Measurements from ENCODE around the gene LRRC1.

Gene LRRC1

GRCh38 chr6:53898026-53898795 lies 103.4 kb downstream of the LRRC1 start:
- no peak overlapping the region for H3K4me3 Mint-ChIP-seq
- no peak overlapping the region for H3K27ac Mint-ChIP-seq

GRCh38 chr6:53899512-53899911 lies 104.7 kb downstream of the LRRC1 start:
- no peaks in the 10 kb centered on the region for H3K9me3 Mint-ChIP-seq
- no peak for ATAC-seq
- H3K36me3 Mint-ChIP-seq: peaks cover 51% of the 10 kb centered on the region
- H3K4me1 Mint-ChIP-seq: peaks cover 4% of the 10 kb centered on the region
- no peaks in the 10 kb centered on the region for H3K27me3 Mint-ChIP-seq
- H3K4me3 Mint-ChIP-seq: no peak overlapping the region
- no peak overlapping the region for H3K27ac Mint-ChIP-seq

More at GRCh38 chr6:53898026-53898795, 103.4 kb downstream of the LRRC1 start:
- H3K9me3 Mint-ChIP-seq: no peaks in the 10 kb centered on the region
- ATAC-seq: no peak
- H3K36me3 Mint-ChIP-seq: peaks cover 38% of the 10 kb centered on the region
- peaks cover 4% of the 10 kb centered on the region for H3K4me1 Mint-ChIP-seq
- no peaks in the 10 kb centered on the region for H3K27me3 Mint-ChIP-seq

GRCh38 chr6:53903357-53903756 lies 108.6 kb downstream of the LRRC1 start:
- no peaks in the 10 kb centered on the region for H3K4me1 Mint-ChIP-seq
- H3K9me3 Mint-ChIP-seq: no peaks in the 10 kb centered on the region
- no peak overlapping the region for H3K27ac Mint-ChIP-seq
- H3K27me3 Mint-ChIP-seq: no peaks in the 10 kb centered on the region
- no peak overlapping the region for H3K4me3 Mint-ChIP-seq
- H3K36me3 Mint-ChIP-seq: peaks cover 60% of the 10 kb centered on the region
- no peak for ATAC-seq

- Mint-ChIP-seq H3K36me3 (peaks cover 56% of the 10 kb centered on the region), H3K27me3 (no peaks in the 10 kb centered on the region), H3K4me1 (no peaks in the 10 kb centered on the region), H3K27ac (no peak overlapping the region), H3K9me3 (no peaks in the 10 kb centered on the region), H3K4me3 (no peak overlapping the region)
- no peak for ATAC-seq
Measured at GRCh38 chr6:53906103-53906502, 111.3 kb downstream of the LRRC1 start.

GRCh38 chr6:53906842-53907241 lies 112.0 kb downstream of the LRRC1 start:
- no peak overlapping the region for H3K4me3 Mint-ChIP-seq
- no peak overlapping the region for H3K27ac Mint-ChIP-seq
- H3K9me3 Mint-ChIP-seq: no peaks in the 10 kb centered on the region
- no peaks in the 10 kb centered on the region for H3K4me1 Mint-ChIP-seq
- H3K36me3 Mint-ChIP-seq: peaks cover 54% of the 10 kb centered on the region
- ATAC-seq: no peak
- H3K27me3 Mint-ChIP-seq: no peaks in the 10 kb centered on the region

- Mint-ChIP-seq H3K9me3 (no peaks in the 10 kb centered on the region), H3K4me3 (no peak overlapping the region), H3K4me1 (no peaks in the 10 kb centered on the region), H3K27ac (no peak overlapping the region), H3K36me3 (peaks cover 45% of the 10 kb centered on the region), H3K27me3 (no peaks in the 10 kb centered on the region)
- no peak for ATAC-seq
Measured at GRCh38 chr6:53910834-53911233, 116.0 kb downstream of the LRRC1 start.

GRCh38 chr6:53912661-53913060 lies 117.9 kb downstream of the LRRC1 start:
- ATAC-seq: no peak
- Mint-ChIP-seq H3K9me3 (no peaks in the 10 kb centered on the region), H3K4me1 (no peaks in the 10 kb centered on the region), H3K36me3 (peaks cover 33% of the 10 kb centered on the region), H3K27me3 (no peaks in the 10 kb centered on the region), H3K4me3 (no peak overlapping the region), H3K27ac (no peak overlapping the region)

GRCh38 chr6:53913286-53913685 lies 118.5 kb downstream of the LRRC1 start:
- Mint-ChIP-seq H3K27me3 (no peaks in the 10 kb centered on the region), H3K27ac (no peak overlapping the region), H3K36me3 (peaks cover 33% of the 10 kb centered on the region), H3K9me3 (no peaks in the 10 kb centered on the region), H3K4me1 (no peaks in the 10 kb centered on the region), H3K4me3 (no peak overlapping the region)
- ATAC-seq: no peak

- Mint-ChIP-seq H3K4me3 (no peak overlapping the region), H3K9me3 (no peaks in the 10 kb centered on the region), H3K4me1 (no peaks in the 10 kb centered on the region), H3K27me3 (no peaks in the 10 kb centered on the region), H3K36me3 (peaks cover 37% of the 10 kb centered on the region), H3K27ac (no peak overlapping the region)
- no peak for ATAC-seq
Measured at GRCh38 chr6:53915026-53915691, 120.4 kb downstream of the LRRC1 start.

GRCh38 chr6:53916804-53917463 lies 122.1 kb downstream of the LRRC1 start:
- no peak for ATAC-seq

GRCh38 chr6:53917464-53917842 lies 122.6 kb downstream of the LRRC1 start:
- H3K4me1 Mint-ChIP-seq: no peaks in the 10 kb centered on the region

More at GRCh38 chr6:53916804-53917463, 122.1 kb downstream of the LRRC1 start:
- Mint-ChIP-seq H3K9me3 (no peaks in the 10 kb centered on the region), H3K36me3 (peaks cover 49% of the 10 kb centered on the region), H3K27me3 (no peaks in the 10 kb centered on the region), H3K27ac (no peak overlapping the region), H3K4me3 (no peak overlapping the region), H3K4me1 (no peaks in the 10 kb centered on the region)

GRCh38 chr6:53918854-53919510 lies 124.2 kb downstream of the LRRC1 start:
- no peak for ATAC-seq
- Mint-ChIP-seq H3K27me3 (no peaks in the 10 kb centered on the region), H3K27ac (no peak overlapping the region), H3K36me3 (peaks cover 48% of the 10 kb centered on the region), H3K4me1 (no peaks in the 10 kb centered on the region), H3K4me3 (no peak overlapping the region), H3K9me3 (no peaks in the 10 kb centered on the region)

More at GRCh38 chr6:53917464-53917842, 122.6 kb downstream of the LRRC1 start:
- no peak overlapping the region for H3K27ac Mint-ChIP-seq
- H3K27me3 Mint-ChIP-seq: no peaks in the 10 kb centered on the region
- no peak overlapping the region for H3K4me3 Mint-ChIP-seq
- no peak for ATAC-seq
- H3K36me3 Mint-ChIP-seq: peaks cover 47% of the 10 kb centered on the region
- no peaks in the 10 kb centered on the region for H3K9me3 Mint-ChIP-seq

- Mint-ChIP-seq H3K4me1 (no peaks in the 10 kb centered on the region), H3K4me3 (no peak overlapping the region), H3K9me3 (no peaks in the 10 kb centered on the region), H3K27me3 (no peaks in the 10 kb centered on the region), H3K36me3 (peaks cover 38% of the 10 kb centered on the region), H3K27ac (no peak overlapping the region)
- no peak for ATAC-seq
Measured at GRCh38 chr6:53919881-53920360, 125.1 kb downstream of the LRRC1 start.

- H3K4me3 Mint-ChIP-seq: no peak overlapping the region
- H3K4me1 Mint-ChIP-seq: no peaks in the 10 kb centered on the region
- no peak overlapping the region for H3K27ac Mint-ChIP-seq
- no peaks in the 10 kb centered on the region for H3K9me3 Mint-ChIP-seq
- no peaks in the 10 kb centered on the region for H3K27me3 Mint-ChIP-seq
- ATAC-seq: no peak
- peaks cover 36% of the 10 kb centered on the region for H3K36me3 Mint-ChIP-seq
Measured at GRCh38 chr6:53920881-53921280, 126.1 kb downstream of the LRRC1 start.

- H3K4me3 Mint-ChIP-seq: no peak overlapping the region
- no peaks in the 10 kb centered on the region for H3K9me3 Mint-ChIP-seq
- H3K4me1 Mint-ChIP-seq: no peaks in the 10 kb centered on the region
- no peak for ATAC-seq
- no peak overlapping the region for H3K27ac Mint-ChIP-seq
- peaks cover 36% of the 10 kb centered on the region for H3K36me3 Mint-ChIP-seq
- no peaks in the 10 kb centered on the region for H3K27me3 Mint-ChIP-seq
Measured at GRCh38 chr6:53921639-53922038, 126.8 kb downstream of the LRRC1 start.

Data from stimulated activated memory B cell treated with anti-CD40 and anti-IgM and Interleukin-4, amounts not matched to agents 10 μg/mL and 1 μg/mL and 100 μg/mL, for 72 hours (primary cell).